Activated CD4-positive, alpha-beta memory T cell treated with anti-CD3 and anti-CD28 coated beads for 36 hours (primary cell): ENCODE measurements around the gene C2orf49. TPM values are rescaled to one million over a fixed set of nuclear protein-coding genes. Genes with fewer than 3 reads are reported as not detected.
A peak's percentile ranks its signal among the peaks of the same experiment; 100 is the strongest.

ENCODE experiments used
- CTCF ChIA-PET: fragments of 350-600 bp; sonication (Branson Sonifier 250); formaldehyde crosslinking; loops from one replicate; lab custom pipeline; 2021; ENCODE audit warnings: antibody characterized with exemption, inconsistent platforms; lab: Charles Lee
- POLR2A ChIA-PET: fragments of 350-600 bp; sonication (Branson Sonifier 250); formaldehyde crosslinking; loops from one replicate; lab custom pipeline; 2021; ENCODE audit warnings: antibody characterized with exemption; lab: Charles Lee
- DNase-seq: peaks from one replicate; pipeline ENCODE4 v3.0.0-alpha.2; 2020
- H3K27ac Mint-ChIP-seq: one replicate; pipeline ENCODE4 v1.8.0; 2021; ENCODE audit warnings: mixed read lengths
- H3K27me3 Mint-ChIP-seq: one replicate; pipeline ENCODE4 v1.8.0; 2021; ENCODE audit warnings: mixed read lengths
- H3K36me3 Mint-ChIP-seq: one replicate; pipeline ENCODE4 v1.8.0; 2021; ENCODE audit warnings: mixed read lengths
- H3K4me1 Mint-ChIP-seq: one replicate; pipeline ENCODE4 v1.8.0; 2021; ENCODE audit warnings: low read depth, mixed read lengths
- H3K4me3 Mint-ChIP-seq: one replicate; pipeline ENCODE4 v1.8.0; 2021; ENCODE audit warnings: mild to moderate bottlenecking, mixed read lengths
- H3K9me3 Mint-ChIP-seq: one replicate; pipeline ENCODE4 v1.8.0; 2021; ENCODE audit warnings: mixed read lengths
- intact Hi-C: fragments of 100-400 bp; cut with micrococcal nuclease; formaldehyde crosslinking; loops from one replicate; pipeline ENCODE4 v1.15.1; 2023
- total RNA-seq, 2 experiments: library from RNA; stranded (reverse); gene quantifications; one replicate each; pipeline ENCODE4 v1.2.3, GENCODE V29; 2021

C2orf49 gene
- total RNA-seq, 2 experiments from 2014 or later = 16.9 to 20.2 TPM

- intact Hi-C loops = no loop called here
Measured at GRCh38 chr2:105368759-105369408, 31.5 kb downstream of the C2orf49 start.

GRCh38 chr2:105369777-105370690 lies 32.7 kb downstream of the C2orf49 start:
- intact Hi-C loops = loop anchor here (1.0 to 10.0 kb wide), 3 partner anchors 151 to 715 kb away; no protein-coding TSS in a partner anchor
- Mint-ChIP-seq H3K27me3 (no peaks in the 10 kb centered on the region), H3K27ac (no peak overlapping the region), H3K4me1 (peaks cover 20% of the 10 kb centered on the region), H3K4me3 (no peak overlapping the region), H3K9me3 (no peaks in the 10 kb centered on the region), H3K36me3 (no peaks in the 10 kb centered on the region)
- POLR2A ChIA-PET = no interaction called here
- peak; percentile 93 for DNase-seq
- CTCF ChIA-PET = interaction anchor here (0.6 to 4.0 kb wide), 16 partner anchors 12 to 1212 kb away, joined by 3 to 69 read pairs (median 4); partner anchors contain the start of gene FHL2

More at GRCh38 chr2:105368759-105369408, 31.5 kb downstream of the C2orf49 start:
- DNase-seq = no peak
- ChIA-PET POLR2A (interaction anchor here (0.6 kb wide), 1 partner anchor 20 kb away, joined by 3 read pairs; no protein-coding TSS in a partner anchor), CTCF (interaction anchor here (0.7 to 4.0 kb wide), 14 partner anchors 9 to 1213 kb away, joined by 3 to 69 read pairs (median 4); partner anchors contain the start of gene FHL2)
- H3K36me3 Mint-ChIP-seq = no peaks in the 10 kb centered on the region
- H3K4me3 Mint-ChIP-seq = no peak overlapping the region
- H3K27ac Mint-ChIP-seq = no peak overlapping the region
- H3K27me3 Mint-ChIP-seq = no peaks in the 10 kb centered on the region
- H3K4me1 Mint-ChIP-seq = peaks cover 15% of the 10 kb centered on the region
- H3K9me3 Mint-ChIP-seq = no peaks in the 10 kb centered on the region

- H3K9me3 Mint-ChIP-seq = no peaks in the 10 kb centered on the region
- no peak for DNase-seq
- H3K27me3 Mint-ChIP-seq = no peaks in the 10 kb centered on the region
- H3K27ac Mint-ChIP-seq = no peak overlapping the region
- peaks cover 20% of the 10 kb centered on the region for H3K4me1 Mint-ChIP-seq
- intact Hi-C loops = loop anchor here (10.0 kb wide), 1 partner anchor 714 kb away; no protein-coding TSS in a partner anchor
- ChIA-PET POLR2A (no interaction called here), CTCF (interaction anchor here (0.7 to 2.7 kb wide), 3 partner anchors 148 to 206 kb away, joined by 7 to 22 read pairs (median 8); no protein-coding TSS in a partner anchor)
- H3K36me3 Mint-ChIP-seq = no peaks in the 10 kb centered on the region
- no peak overlapping the region for H3K4me3 Mint-ChIP-seq
Measured at GRCh38 chr2:105371156-105371555, 33.8 kb downstream of the C2orf49 start.

- Mint-ChIP-seq H3K27me3 (no peaks in the 10 kb centered on the region), H3K9me3 (no peaks in the 10 kb centered on the region), H3K4me1 (peaks cover 20% of the 10 kb centered on the region), H3K27ac (no peak overlapping the region), H3K4me3 (no peak overlapping the region), H3K36me3 (no peaks in the 10 kb centered on the region)
- intact Hi-C loops = loop anchor here (10.0 kb wide), 1 partner anchor 713 kb away; no protein-coding TSS in a partner anchor
- ChIA-PET POLR2A (no interaction called here), CTCF (interaction anchor here (0.7 to 2.7 kb wide), 3 partner anchors 150 to 205 kb away, joined by 3 to 22 read pairs (median 7); no protein-coding TSS in a partner anchor)
- no peak for DNase-seq
Measured at GRCh38 chr2:105371810-105372209, 34.5 kb downstream of the C2orf49 start.

- Mint-ChIP-seq H3K27ac (peak overlapping the region; percentile 11), H3K4me1 (peaks cover 20% of the 10 kb centered on the region), H3K9me3 (no peaks in the 10 kb centered on the region), H3K4me3 (no peak overlapping the region), H3K36me3 (no peaks in the 10 kb centered on the region), H3K27me3 (no peaks in the 10 kb centered on the region)
- ChIA-PET POLR2A (no interaction called here), CTCF (interaction anchor here (0.9 kb wide), 1 partner anchor 147 kb away, joined by 3 read pairs; no protein-coding TSS in a partner anchor)
- DNase-seq = no peak
- intact Hi-C loops = loop anchor here (10.0 kb wide), 1 partner anchor 711 kb away; no protein-coding TSS in a partner anchor
Measured at GRCh38 chr2:105373344-105373781, 36.0 kb downstream of the C2orf49 start.

GRCh38 chr2:105373895-105374401 lies 36.6 kb downstream of the C2orf49 start:
- Mint-ChIP-seq H3K4me3 (peak overlapping the region; percentile 57), H3K27ac (peak overlapping the region; percentile 79), H3K36me3 (no peaks in the 10 kb centered on the region), H3K27me3 (no peaks in the 10 kb centered on the region), H3K4me1 (peaks cover 20% of the 10 kb centered on the region), H3K9me3 (no peaks in the 10 kb centered on the region)
- ChIA-PET CTCF (interaction anchor here (0.9 to 2.5 kb wide), 2 partner anchors 147 to 148 kb away, joined by 3 to 12 read pairs; no protein-coding TSS in a partner anchor), POLR2A (no interaction called here)
- peak; percentile 53 for DNase-seq
- intact Hi-C loops = loop anchor here (2.0 to 10.0 kb wide), 2 partner anchors 23 to 711 kb away; no protein-coding TSS in a partner anchor

- Mint-ChIP-seq H3K36me3 (no peaks in the 10 kb centered on the region), H3K4me1 (peaks cover 15% of the 10 kb centered on the region), H3K4me3 (no peak overlapping the region), H3K27ac (no peak overlapping the region), H3K9me3 (no peaks in the 10 kb centered on the region), H3K27me3 (no peaks in the 10 kb centered on the region)
- intact Hi-C loops = loop anchor here (2.0 to 10.0 kb wide), 2 partner anchors 22 to 710 kb away; no protein-coding TSS in a partner anchor
- POLR2A ChIA-PET = no interaction called here
- DNase-seq = no peak
- CTCF ChIA-PET = interaction anchor here (0.9 to 2.5 kb wide), 3 partner anchors 22 to 169 kb away, joined by 3 to 12 read pairs (median 3); no protein-coding TSS in a partner anchor
Measured at GRCh38 chr2:105375001-105375561, 37.7 kb downstream of the C2orf49 start.

GRCh38 chr2:105376010-105376409 lies 38.7 kb downstream of the C2orf49 start:
- no peaks in the 10 kb centered on the region for H3K9me3 Mint-ChIP-seq
- no peak for DNase-seq
- H3K36me3 Mint-ChIP-seq = no peaks in the 10 kb centered on the region
- intact Hi-C loops = loop anchor here (10.0 kb wide), 1 partner anchor 709 kb away; no protein-coding TSS in a partner anchor
- H3K4me1 Mint-ChIP-seq = peaks cover 12% of the 10 kb centered on the region
- H3K4me3 Mint-ChIP-seq = no peak overlapping the region
- H3K27ac Mint-ChIP-seq = no peak overlapping the region
- H3K27me3 Mint-ChIP-seq = no peaks in the 10 kb centered on the region
- POLR2A ChIA-PET = no interaction called here
- CTCF ChIA-PET = interaction anchor here (0.6 to 2.5 kb wide), 2 partner anchors 57 to 146 kb away, joined by 3 to 12 read pairs; no protein-coding TSS in a partner anchor

- POLR2A ChIA-PET = no interaction called here
- H3K27ac Mint-ChIP-seq = no peak overlapping the region
- peaks cover 12% of the 10 kb centered on the region for H3K4me1 Mint-ChIP-seq
- H3K4me3 Mint-ChIP-seq = no peak overlapping the region
- no peaks in the 10 kb centered on the region for H3K9me3 Mint-ChIP-seq
- no peaks in the 10 kb centered on the region for H3K36me3 Mint-ChIP-seq
- DNase-seq = no peak
- intact Hi-C loops = loop anchor here (10.0 kb wide), 1 partner anchor 708 kb away; no protein-coding TSS in a partner anchor
- CTCF ChIA-PET = no interaction called here
- no peaks in the 10 kb centered on the region for H3K27me3 Mint-ChIP-seq
Measured at GRCh38 chr2:105376789-105377240, 39.5 kb downstream of the C2orf49 start.

- no peak overlapping the region for H3K27ac Mint-ChIP-seq
- H3K4me1 Mint-ChIP-seq = peaks cover 11% of the 10 kb centered on the region
- H3K36me3 Mint-ChIP-seq = no peaks in the 10 kb centered on the region
- H3K4me3 Mint-ChIP-seq = no peak overlapping the region
- no peak for DNase-seq
- CTCF ChIA-PET = no interaction called here
- POLR2A ChIA-PET = no interaction called here
- no peaks in the 10 kb centered on the region for H3K27me3 Mint-ChIP-seq
- H3K9me3 Mint-ChIP-seq = no peaks in the 10 kb centered on the region
- intact Hi-C loops = loop anchor here (10.0 kb wide), 1 partner anchor 707 kb away; no protein-coding TSS in a partner anchor
Measured at GRCh38 chr2:105377871-105378270, 40.5 kb downstream of the C2orf49 start.
